Neural progenitor cell (in vitro differentiated cells): Measurements from ENCODE around the gene ABHD6.

Experiments
- CTCF ChIP-seq: fragments of 200-600 bp; sonication (generic); IDR thresholded peaks from 2 replicates; pipeline ENCODE4 v1.5.1; 2017; ENCODE audit warnings: antibody characterized with exemption, mild to moderate bottlenecking
- EZH2 ChIP-seq: fragments of 200-600 bp; sonication (generic); IDR thresholded peaks from 2 replicates; pipeline ENCODE4 v1.6.1; 2017; ENCODE audit warnings: antibody characterized with exemption, mild to moderate bottlenecking, moderate library complexity

DNA sequence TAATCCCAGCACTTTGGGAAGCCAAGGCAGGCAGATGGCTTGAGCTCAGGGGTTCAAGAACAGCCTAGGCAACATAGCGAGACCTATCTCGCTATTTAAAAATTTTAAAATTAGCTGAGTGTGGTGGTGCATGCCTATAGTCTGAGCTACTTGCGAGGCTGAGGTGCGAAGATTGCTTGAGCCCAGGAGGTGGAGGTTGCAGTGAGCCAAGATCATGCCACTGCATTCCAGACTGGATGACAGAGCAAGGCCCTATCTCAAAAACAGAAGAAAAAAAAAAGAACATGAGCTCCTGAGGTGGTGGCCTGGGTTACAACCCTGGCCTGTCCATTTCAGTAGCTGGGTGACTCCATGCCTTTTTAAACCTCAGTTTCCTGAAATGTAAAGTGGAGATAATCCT is 34.1 kb upstream of the ABHD6 start:
- TF ChIP-seq CTCF (no peak), EZH2 (no peak)
